NCI-H510A treated with DMSO at 0.1 percent for 48 hours (cell line): ENCODE results near the gene ICE2.

ENCODE experiments used
- DNase-seq: peaks from one replicate; lab custom pipeline; 2025; lab: John Stamatoyannopoulos, UW

ICE2 gene

GRCh38 chr15:60478566-60479360 is at the start of gene ICE2:
Gene ICE2 (minus strand): TSS chr15:60479142. CDS start chr15:60477977, 1,165 bp downstream.
- peak; percentile 89 for DNase-seq

- DNase-seq: peak; percentile 18
Measured at GRCh38 chr15:60528530-60528929, 49.6 kb upstream of the ICE2 start.

DNA sequence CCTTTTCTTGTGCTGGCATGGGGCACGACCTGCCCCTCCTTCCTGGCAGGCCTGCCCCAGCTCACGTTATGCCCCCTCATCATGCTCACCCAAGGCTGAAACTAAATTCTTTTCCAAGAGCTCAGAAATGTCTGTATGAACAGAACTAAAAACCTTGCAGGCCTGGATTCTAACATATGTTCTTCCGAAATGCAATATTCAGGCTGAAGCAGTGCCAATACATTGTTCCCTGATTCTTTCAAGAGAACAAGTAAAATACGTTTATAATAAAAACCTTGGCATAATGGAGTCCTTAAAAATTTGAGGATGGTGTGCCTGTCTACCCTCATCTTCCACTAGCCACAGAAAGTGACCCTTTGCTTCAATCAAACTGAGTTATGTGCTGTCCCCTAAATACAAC is 48.5 kb upstream of the ICE2 start:
- no peak for DNase-seq

DNA sequence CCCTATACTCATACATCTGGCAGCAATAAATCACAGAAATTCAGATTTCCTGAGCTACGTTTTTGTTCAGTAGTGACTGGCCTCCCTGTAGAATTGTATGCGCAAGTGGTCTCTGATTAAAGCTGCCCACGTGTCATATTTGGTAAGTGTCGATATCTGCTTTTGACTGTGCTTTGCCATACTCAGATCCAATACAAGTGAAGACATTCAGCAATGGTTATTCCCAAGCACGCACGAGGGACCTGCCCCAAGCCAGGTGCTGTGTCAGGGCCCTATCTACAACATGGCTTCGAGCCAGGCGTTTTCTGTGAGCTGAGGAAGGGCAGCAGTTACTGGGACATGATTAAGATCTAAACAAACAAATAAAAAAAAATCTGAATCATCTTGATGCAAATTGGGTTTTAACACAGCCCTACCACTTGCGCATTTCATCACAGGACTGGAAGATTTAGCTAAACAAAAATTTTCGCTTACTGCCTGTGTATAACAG is 47.2 kb upstream of the ICE2 start:
- DNase-seq: no peak

GRCh38 chr15:60525341-60526039 is 46.5 kb upstream of the ICE2 start:
- no peak for DNase-seq

- DNase-seq: no peak
Measured at GRCh38 chr15:60523056-60523455, 44.1 kb upstream of the ICE2 start.

DNA sequence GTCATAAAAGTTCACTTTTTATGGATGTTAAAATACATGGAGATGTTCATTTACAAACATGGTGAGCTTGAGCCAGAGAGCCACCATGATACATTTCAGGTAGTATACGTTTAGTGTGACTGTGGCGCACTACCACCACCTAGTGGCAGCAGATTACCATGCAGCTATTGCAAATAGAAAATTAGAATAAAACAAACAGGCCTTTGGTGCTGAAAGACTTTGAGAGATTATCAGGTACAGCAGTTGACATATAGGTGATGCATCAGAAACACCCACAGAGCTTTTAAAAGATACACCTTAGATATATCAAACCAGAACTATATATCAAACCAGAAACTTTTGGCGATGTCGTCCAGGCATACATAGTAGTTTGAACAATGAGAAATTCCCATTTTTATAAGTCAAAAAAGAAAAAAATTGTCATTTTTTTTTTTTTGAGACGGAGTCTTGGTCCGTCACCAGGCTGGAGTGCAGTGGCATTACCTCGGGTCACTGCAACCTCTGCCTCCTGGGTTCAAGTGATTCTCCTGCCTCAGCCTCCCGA is 42.0 kb upstream of the ICE2 start:
- DNase-seq: peak; percentile 52

- peak; percentile 18 for DNase-seq
Measured at GRCh38 chr15:60520013-60520824, 41.3 kb upstream of the ICE2 start.

DNA sequence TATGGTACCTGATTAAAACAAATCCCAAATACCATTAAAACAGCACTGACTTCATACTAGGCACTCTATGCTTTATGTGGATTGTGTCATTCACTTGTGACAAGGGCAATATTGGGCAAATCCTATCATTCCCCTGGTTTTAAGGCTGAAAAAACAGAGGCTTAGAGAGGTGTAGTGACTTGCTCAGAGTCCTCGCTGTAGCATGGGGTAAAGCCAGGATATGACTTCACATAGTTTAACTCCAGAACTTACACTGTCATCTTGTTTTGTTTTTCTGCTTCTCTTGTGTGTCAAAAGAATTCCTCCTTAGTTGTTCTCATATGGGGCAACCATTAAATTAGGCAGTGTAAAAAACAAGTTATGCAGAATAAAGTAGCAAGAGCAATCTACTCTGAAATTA is 40.3 kb upstream of the ICE2 start:
- no peak for DNase-seq

GRCh38 chr15:60518511-60518910 is 39.6 kb upstream of the ICE2 start:
- DNase-seq: no peak

- DNase-seq: no peak
Measured at GRCh38 chr15:60514261-60514881, 35.4 kb upstream of the ICE2 start.

GRCh38 chr15:60513676-60514075 is 34.7 kb upstream of the ICE2 start:
- DNase-seq: no peak

DNA sequence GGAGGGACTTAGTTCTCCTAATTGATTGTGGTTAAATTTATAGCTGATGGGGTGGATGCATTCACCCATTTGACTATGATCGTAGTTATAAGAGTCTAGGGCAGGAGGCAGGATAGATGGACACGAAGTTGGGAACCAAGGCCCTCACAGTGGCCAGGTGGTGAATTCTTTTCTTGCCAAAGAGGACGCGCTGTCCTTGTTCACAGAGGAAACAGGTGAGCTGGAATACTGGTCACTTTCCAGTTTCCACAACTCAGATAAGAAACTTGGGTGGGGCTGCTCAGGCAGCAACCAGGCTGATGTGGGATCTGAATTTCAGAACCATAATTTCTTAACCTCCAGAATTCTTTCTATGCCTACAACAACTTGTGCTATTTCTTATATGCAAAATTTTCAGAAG is 34.0 kb upstream of the ICE2 start:
- no peak for DNase-seq

DNA sequence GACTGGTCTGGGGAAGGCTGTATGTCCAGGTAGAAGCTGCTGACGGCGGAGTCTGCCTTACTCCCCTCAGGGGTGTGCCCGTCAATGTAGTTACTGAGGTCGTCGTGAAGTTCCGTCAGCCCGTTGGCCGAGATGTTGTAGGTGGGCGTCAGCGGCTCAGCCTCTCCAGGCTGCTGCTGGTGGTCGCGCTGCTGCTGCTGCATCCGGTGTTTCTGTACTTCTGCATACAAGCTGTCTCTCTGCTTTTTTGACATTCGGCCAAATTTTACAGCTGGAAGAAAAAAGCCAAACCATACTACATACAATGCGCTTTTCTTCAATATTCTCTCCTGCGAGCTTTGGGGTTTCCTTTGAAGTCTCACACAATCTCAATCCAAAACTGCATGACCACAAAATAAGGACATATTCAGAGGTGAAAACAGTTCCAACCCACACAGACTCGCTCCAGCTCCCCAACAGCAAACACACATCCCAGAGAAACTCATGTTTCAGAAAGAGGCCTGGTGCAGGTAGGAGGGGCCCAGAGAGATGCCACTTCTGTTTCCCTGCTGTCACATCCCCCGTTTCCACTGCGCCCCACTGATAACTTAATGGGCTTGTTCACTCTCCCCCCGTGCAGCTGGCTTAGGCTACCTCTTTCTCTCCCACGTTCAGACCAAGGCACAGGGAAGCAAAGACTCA is 32.5 kb upstream of the ICE2 start:
- no peak for DNase-seq

DNA sequence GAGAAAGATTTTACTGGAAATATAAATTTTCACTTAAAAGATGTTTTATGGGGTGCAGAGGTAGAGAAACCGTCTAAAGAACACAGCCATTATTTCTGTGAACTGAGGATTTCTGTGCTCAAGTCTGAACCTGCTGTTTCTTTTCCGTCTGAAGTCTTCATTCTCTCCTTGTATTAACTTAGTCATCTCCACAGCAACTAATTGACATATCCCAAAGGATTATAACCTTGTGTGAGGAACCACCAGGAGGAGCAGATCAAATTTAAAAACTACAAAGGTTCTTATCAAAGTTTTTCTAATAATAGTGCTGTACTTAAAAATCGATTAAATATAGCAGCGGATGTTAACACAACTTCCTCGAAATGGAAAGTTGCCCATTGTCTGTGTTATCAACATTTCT is 31.1 kb upstream of the ICE2 start:
- no peak for DNase-seq

- no peak for DNase-seq
Measured at GRCh38 chr15:60509470-60509869, 30.5 kb upstream of the ICE2 start.

- DNase-seq: no peak
Measured at GRCh38 chr15:60508442-60508841, 29.5 kb upstream of the ICE2 start.

- DNase-seq: peak; percentile 47
Measured at GRCh38 chr15:60507596-60508424, 28.9 kb upstream of the ICE2 start.

DNA sequence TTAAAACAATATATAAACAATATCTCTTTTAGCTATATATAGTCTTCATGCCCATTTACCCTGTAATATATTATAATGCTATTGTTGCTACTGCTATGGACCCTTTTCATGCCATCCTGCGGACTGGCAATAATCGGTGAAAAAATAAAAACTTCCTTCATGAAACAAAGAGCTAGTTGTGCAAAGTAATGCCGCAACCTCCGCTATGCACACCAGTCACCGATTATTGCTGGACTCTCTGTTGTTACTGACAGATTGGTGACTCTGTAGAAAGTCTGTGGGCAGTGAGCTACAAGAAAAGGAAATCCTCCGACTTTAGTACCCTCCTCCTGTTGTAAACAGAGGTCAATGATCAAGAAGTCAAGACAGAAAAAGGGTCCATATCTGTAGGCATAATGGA is 17.9 kb upstream of the ICE2 start:
- DNase-seq: no peak

DNA sequence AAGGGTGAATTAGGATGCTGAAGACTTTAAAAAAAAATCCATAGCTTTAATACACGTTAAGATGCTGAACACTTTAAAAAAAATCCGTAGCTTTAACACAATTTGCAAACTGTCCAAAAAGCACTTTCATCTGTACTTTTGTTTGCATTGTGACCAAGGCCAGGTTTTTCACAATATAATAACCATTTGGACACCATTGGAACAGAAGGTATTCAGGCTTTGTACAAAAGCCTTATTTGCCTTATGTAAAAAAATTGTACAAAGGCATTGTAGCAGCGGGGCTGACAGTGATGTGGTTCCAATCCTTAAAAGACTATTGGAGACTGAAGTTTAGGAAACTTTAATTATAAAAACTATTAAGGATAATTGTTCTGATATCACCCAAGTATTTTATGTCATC is 15.2 kb upstream of the ICE2 start:
- DNase-seq: no peak
